Measurements from ENCODE around the gene TMEM132E.
A peak's percentile ranks its signal among the peaks of the same experiment; 100 is the strongest.

TMEM132E gene

GRCh38 chr17:34653511-34653910 lies 74.1 kb downstream of the TMEM132E start:
- H3K27me3 Mint-ChIP-seq = peaks cover 31% of the 10 kb centered on the region
- DNase-seq = no peak
- H3K4me1 Mint-ChIP-seq = no peaks in the 10 kb centered on the region
- ATAC-seq = no peak
- no peak overlapping the region for H3K27ac Mint-ChIP-seq
- H3K4me3 Mint-ChIP-seq = no peak overlapping the region
- H3K9me3 Mint-ChIP-seq = no peaks in the 10 kb centered on the region

DNA sequence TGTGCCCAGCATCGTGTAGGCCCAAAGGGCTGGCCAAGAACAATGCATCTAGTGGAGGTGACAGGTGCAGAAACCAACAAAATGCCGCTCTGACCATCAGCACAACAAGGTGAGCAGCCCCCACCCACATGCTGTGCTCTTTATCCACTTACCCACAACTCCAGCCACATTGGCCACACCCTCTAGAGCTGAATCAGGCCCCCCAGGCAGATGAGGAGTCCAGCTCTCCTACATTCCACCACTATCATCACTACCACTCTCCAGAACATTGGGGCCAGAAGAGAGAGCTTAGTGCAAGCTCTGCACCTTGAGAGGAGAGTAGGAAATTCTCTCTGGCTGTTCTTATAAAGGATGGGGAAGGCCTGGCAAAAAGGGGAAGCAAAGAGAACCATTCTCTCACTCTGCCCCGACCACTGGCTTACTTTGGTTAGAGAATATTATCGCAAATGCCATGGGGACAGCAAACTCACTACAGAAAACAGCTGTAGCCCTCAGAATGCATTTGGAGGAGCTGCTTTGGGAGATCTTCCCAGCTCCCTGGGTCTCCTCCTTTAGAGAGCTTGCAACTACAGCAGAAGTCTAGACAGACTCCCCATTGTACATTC lies 75.0 kb downstream of the TMEM132E start:
- peak overlapping the region in 1 of 2 donors; percentile 37 for H3K27ac Mint-ChIP-seq
- no peaks in the 10 kb centered on the region for H3K4me1 Mint-ChIP-seq
- DNase-seq = no peak
- H3K9me3 Mint-ChIP-seq = no peaks in the 10 kb centered on the region
- peaks cover 31% of the 10 kb centered on the region for H3K27me3 Mint-ChIP-seq
- no peak overlapping the region for H3K4me3 Mint-ChIP-seq
- ATAC-seq = no peak

DNA sequence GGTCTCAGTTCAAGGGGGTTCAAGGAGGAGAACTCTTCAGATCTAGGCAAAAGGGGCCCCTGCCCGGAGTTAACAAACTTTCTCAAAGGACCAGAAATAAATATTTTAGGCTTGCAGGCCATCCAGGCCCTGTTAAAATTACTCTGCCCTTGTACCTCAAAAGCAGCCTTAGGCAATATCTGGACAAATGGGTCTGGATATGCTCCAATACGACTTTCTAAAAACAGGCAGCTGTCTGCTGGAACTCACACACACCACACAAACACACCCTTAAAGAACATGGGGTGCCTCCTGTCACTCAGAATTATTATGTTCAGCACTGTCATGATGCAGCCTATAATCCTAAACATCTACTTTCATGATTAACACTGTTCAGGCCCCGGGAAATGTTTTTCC lies 75.5 kb downstream of the TMEM132E start:
- ATAC-seq (no peak), DNase-seq (no peak)
- Mint-ChIP-seq H3K9me3 (no peaks in the 10 kb centered on the region), H3K27me3 (peaks cover 35% of the 10 kb centered on the region), H3K4me1 (no peaks in the 10 kb centered on the region), H3K4me3 (no peak overlapping the region), H3K27ac (no peak overlapping the region)

- DNase-seq = no peak
- no peaks in the 10 kb centered on the region for H3K9me3 Mint-ChIP-seq
- no peaks in the 10 kb centered on the region for H3K4me1 Mint-ChIP-seq
Observed at GRCh38 chr17:34656801-34657200, 77.4 kb downstream of the TMEM132E start.

DNA sequence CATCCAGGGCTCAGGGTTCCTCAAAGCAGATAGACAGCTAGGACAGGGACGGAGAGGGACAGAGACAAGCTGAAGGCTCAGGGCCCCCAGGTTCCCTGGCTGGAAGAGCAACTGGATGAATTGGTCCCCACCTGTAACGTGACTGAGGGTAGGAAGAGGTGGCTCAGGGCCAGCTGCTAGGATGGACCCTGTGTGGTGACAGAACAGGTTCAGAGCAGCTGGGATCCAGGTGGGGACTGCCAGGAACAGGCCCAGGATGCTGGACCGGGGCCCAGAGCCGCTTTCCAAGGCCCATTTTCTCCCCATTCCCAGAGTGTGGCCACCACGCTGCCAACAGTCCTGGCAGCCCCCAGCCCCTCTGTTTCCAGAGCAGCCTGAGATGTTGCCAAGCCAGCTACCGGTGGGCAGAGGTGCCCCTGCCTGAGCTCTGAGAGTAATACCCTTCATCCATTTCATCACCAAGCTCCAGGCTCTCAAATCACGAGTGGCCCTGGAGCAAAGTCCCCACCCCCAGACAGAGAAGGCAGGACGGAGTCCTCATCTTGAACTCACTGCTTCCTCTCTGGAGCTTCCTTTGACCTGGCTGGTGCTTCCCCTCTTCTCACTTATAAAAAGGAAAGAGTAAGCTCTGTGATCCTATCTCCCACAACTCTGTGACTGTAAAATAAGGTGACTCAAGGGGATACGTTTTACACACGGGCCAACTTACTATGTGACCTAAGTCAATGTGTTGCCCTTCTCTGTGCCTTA lies 79.6 kb downstream of the TMEM132E start:
- ATAC-seq = no peak
- no peaks in the 10 kb centered on the region for H3K9me3 Mint-ChIP-seq

More at GRCh38 chr17:34656801-34657200, 77.4 kb downstream of the TMEM132E start:
- Mint-ChIP-seq H3K27ac (no peak overlapping the region), H3K4me3 (no peak overlapping the region), H3K27me3 (peaks cover 34% of the 10 kb centered on the region)
- no peak for ATAC-seq

GRCh38 chr17:34663714-34664113 lies 84.3 kb downstream of the TMEM132E start:
- H3K27ac Mint-ChIP-seq = no peak overlapping the region
- H3K4me1 Mint-ChIP-seq = peaks cover 13% of the 10 kb centered on the region
- peaks cover 8% of the 10 kb centered on the region for H3K27me3 Mint-ChIP-seq
- DNase-seq = no peak
- no peaks in the 10 kb centered on the region for H3K9me3 Mint-ChIP-seq
- no peak overlapping the region for H3K4me3 Mint-ChIP-seq
- ATAC-seq = no peak

More for the DNA sequence above, 79.6 kb downstream of the TMEM132E start:
- Mint-ChIP-seq H3K4me3 (no peak overlapping the region), H3K4me1 (no peaks in the 10 kb centered on the region), H3K27me3 (peaks cover 12% of the 10 kb centered on the region), H3K27ac (peak overlapping the region in 1 of 2 donors; percentile 39)
- no peak for DNase-seq

- Mint-ChIP-seq H3K27me3 (no peaks in the 10 kb centered on the region), H3K4me3 (no peak overlapping the region), H3K27ac (peak overlapping the region; percentile 23 to 42), H3K9me3 (no peaks in the 10 kb centered on the region), H3K4me1 (peaks cover 13% of the 10 kb centered on the region)
- ATAC-seq (peak; percentile 61), DNase-seq (no peak)
Observed at GRCh38 chr17:34665150-34665806, 85.9 kb downstream of the TMEM132E start.

DNA sequence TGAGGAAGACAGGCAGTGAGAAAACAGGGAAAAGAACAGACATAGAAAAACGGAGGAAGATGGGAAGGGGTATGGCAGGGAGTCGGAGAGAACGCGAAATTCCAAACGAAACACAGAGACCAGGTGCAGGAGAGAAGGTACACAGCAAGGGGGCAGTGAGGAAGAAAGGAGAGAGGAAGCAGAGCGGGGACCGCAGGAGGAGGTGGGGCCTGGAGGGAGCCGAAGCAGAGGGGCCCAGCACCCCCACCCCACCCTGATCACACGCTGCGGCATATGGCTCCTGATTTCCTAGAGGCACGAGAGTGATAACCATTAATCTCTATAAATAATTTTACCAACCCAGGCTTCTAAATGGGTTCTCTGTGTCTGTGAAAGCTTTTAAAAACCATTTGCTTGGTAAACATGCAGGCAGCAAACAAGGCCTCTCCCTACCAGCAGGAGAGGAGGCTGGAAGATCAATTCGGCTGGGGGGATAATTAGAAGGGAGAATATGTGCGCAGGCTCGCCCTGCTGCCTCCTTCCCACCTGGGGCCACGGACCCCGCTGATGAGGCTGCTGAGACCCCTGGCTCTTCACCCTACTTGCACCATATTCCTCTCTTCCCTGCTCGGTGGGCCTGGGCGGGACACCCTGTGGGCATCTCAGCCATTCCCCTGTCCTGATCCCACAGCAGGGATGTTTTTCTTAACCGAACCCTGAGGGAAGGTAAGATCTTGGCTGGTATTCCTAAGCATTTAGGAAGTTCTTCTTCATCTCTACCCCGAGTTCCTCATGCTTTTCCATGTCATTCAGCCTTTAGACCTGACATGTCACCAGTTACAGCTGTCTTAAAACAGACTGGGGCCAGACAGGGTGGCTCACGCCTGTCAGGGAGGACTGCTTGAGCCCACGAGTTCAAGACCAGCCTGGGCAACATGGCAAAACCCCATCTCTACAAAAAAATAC lies 86.7 kb downstream of the TMEM132E start:
- H3K27ac Mint-ChIP-seq = peak overlapping the region in 1 of 2 donors; percentile 23
- DNase-seq (no peak), ATAC-seq (no peak)
- H3K4me3 Mint-ChIP-seq = no peak overlapping the region
- peaks cover 13% of the 10 kb centered on the region for H3K4me1 Mint-ChIP-seq
- no peaks in the 10 kb centered on the region for H3K27me3 Mint-ChIP-seq
- no peaks in the 10 kb centered on the region for H3K9me3 Mint-ChIP-seq

- H3K27ac Mint-ChIP-seq = no peak overlapping the region
- peaks cover 13% of the 10 kb centered on the region for H3K4me1 Mint-ChIP-seq
- no peaks in the 10 kb centered on the region for H3K27me3 Mint-ChIP-seq
- no peak for ATAC-seq
- H3K4me3 Mint-ChIP-seq = no peak overlapping the region
- DNase-seq = no peak
- H3K9me3 Mint-ChIP-seq = no peaks in the 10 kb centered on the region
Observed at GRCh38 chr17:34667656-34668055, 88.3 kb downstream of the TMEM132E start.

GRCh38 chr17:34668206-34668605 lies 88.8 kb downstream of the TMEM132E start:
- Mint-ChIP-seq H3K9me3 (no peaks in the 10 kb centered on the region), H3K27ac (no peak overlapping the region), H3K27me3 (no peaks in the 10 kb centered on the region), H3K4me1 (peaks cover 13% of the 10 kb centered on the region), H3K4me3 (no peak overlapping the region)
- DNase-seq = no peak
- no peak for ATAC-seq

GRCh38 chr17:34669511-34669910 lies 90.1 kb downstream of the TMEM132E start:
- no peaks in the 10 kb centered on the region for H3K27me3 Mint-ChIP-seq
- no peak overlapping the region for H3K27ac Mint-ChIP-seq
- H3K4me1 Mint-ChIP-seq = peaks cover 13% of the 10 kb centered on the region
- no peak overlapping the region for H3K4me3 Mint-ChIP-seq
- H3K9me3 Mint-ChIP-seq = no peaks in the 10 kb centered on the region
- ATAC-seq (no peak), DNase-seq (no peak)

DNA sequence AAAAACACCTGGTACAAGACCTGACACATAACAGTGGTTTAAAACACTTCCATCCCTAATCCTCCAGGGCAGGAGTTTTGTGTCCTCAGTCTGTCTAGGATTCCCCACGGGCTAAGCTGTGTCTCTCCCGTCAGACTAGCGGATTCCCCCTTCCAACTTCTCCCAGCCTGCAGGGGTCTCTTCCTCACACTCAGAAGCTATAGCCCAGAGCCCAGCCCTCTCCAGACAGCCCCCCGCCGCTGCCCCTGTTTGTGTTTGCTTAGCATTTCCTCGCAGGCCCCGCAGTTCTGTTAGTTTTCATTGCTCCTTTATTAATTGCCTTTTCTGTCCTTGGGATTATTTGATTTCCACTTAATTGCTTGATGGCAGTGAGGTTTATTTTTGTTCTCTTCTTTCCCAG lies 91.2 kb downstream of the TMEM132E start:
- DNase-seq = no peak
- no peak overlapping the region for H3K4me3 Mint-ChIP-seq

GRCh38 chr17:34671191-34671590 lies 91.8 kb downstream of the TMEM132E start:
- Mint-ChIP-seq H3K9me3 (no peaks in the 10 kb centered on the region), H3K27me3 (no peaks in the 10 kb centered on the region), H3K4me1 (no peaks in the 10 kb centered on the region), H3K4me3 (no peak overlapping the region), H3K27ac (no peak overlapping the region)
- ATAC-seq = no peak
- DNase-seq = no peak

More for the DNA sequence above, 91.2 kb downstream of the TMEM132E start:
- Mint-ChIP-seq H3K27ac (peak overlapping the region in 1 of 2 donors; percentile 31), H3K27me3 (no peaks in the 10 kb centered on the region), H3K9me3 (no peaks in the 10 kb centered on the region), H3K4me1 (peaks cover 3% of the 10 kb centered on the region)
- no peak for ATAC-seq

DNA sequence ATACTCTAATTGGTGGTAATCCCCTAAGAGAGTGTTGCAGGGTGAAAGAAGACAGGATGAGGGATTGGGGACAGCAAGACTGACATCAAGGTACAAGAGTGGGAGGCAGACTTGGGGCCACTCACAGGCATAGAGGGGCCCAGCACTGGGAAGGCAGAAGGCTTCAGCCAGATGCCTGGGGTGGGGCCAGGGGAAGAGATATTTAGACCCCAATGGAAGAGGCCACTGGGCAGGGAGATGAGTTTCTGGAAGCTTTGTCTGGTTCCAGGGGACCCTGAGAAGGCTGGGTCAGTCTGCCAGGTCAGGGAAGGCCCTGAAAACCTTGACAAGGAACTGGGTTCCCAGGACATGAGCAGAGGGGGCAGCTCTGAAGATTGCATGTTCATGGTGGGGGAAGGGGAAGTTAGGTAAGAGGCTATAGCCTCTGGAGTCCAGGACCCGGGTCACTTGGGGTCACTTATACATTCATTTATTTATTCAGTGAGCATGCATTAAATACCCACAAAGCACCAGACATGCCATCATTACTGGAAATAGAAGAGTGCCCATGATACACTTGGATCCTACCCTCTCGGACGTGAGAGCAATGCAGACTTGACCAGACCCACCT lies 92.9 kb downstream of the TMEM132E start:
- ATAC-seq = no peak
- H3K4me3 Mint-ChIP-seq = no peak overlapping the region
- no peaks in the 10 kb centered on the region for H3K27me3 Mint-ChIP-seq
- no peak for DNase-seq
- H3K9me3 Mint-ChIP-seq = no peaks in the 10 kb centered on the region
- no peaks in the 10 kb centered on the region for H3K4me1 Mint-ChIP-seq
- H3K27ac Mint-ChIP-seq = peak overlapping the region in 1 of 2 donors; percentile 36

- H3K9me3 Mint-ChIP-seq = no peaks in the 10 kb centered on the region
- H3K4me1 Mint-ChIP-seq = no peaks in the 10 kb centered on the region
- peaks cover 6% of the 10 kb centered on the region for H3K27me3 Mint-ChIP-seq
- ATAC-seq (no peak), DNase-seq (no peak)
- no peak overlapping the region for H3K27ac Mint-ChIP-seq
- no peak overlapping the region for H3K4me3 Mint-ChIP-seq
Observed at GRCh38 chr17:34673516-34673915, 94.1 kb downstream of the TMEM132E start.

Data from stimulated activated naive CD8-positive, alpha-beta T cell treated with anti-CD3 and anti-CD28 coated beads, Interleukin-15, amount 100 ng/mL, for 72 hours (primary cell).